Measurements from ENCODE around the gene FADS3. TPM values are rescaled to one million over a fixed set of nuclear protein-coding genes. Genes with fewer than 3 reads are reported as not detected.

The FADS3 gene
- total RNA-seq, 1 donor from 2014 or later, result 9.7 TPM

DNA sequence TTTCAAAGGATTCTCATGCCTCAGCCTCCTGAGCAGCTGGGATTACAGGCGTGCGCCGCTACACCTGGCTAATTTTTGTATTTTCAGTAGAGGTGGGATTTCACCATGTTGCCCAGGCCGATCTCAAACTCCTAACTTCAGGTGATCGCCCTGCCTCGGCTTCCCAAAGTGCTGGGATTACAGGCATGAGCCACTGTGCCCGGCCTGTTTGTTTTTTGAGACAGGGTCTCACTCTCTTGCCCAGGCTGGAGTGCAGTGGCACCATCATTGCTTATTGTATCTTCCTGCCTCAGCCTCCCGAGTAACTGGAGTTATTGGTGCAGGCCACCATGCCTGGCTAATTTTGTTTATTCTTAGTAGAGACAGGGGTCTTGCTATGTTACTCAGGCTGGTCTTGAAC, 55.2 kb downstream of the FADS3 start:
- peaks cover 8% of the 10 kb centered on the region for H3K36me3 Mint-ChIP-seq (ENCODE audit: unreplicated experiment)
- H3K4me1 Mint-ChIP-seq (ENCODE audit: low read depth, unreplicated experiment), result peaks cover 38% of the 10 kb centered on the region

GRCh38 chr11:61834278-61835048, 56.9 kb downstream of the FADS3 start:
- DNase-seq, result peak; percentile 43
- Mint-ChIP-seq H3K9me3 (ENCODE audit: unreplicated experiment) (peaks cover 10% of the 10 kb centered on the region), H3K27ac (ENCODE audit: unreplicated experiment) (peak overlapping the region; percentile 94), H3K36me3 (ENCODE audit: unreplicated experiment) (peaks cover under 1% of the 10 kb centered on the region), H3K4me1 (ENCODE audit: low read depth, unreplicated experiment) (peaks cover 46% of the 10 kb centered on the region), H3K27me3 (ENCODE audit: unreplicated experiment) (peaks cover 15% of the 10 kb centered on the region), H3K4me3 (ENCODE audit: unreplicated experiment) (peak overlapping the region; percentile 83)
- TF ChIP-seq CTCF (IDR thresholded peaks at IDR 0.05; ENCODE audit: partially characterized antibody, unreplicated experiment), result no peak

More for the DNA sequence above, 55.2 kb downstream of the FADS3 start:
- Mint-ChIP-seq H3K27ac (ENCODE audit: unreplicated experiment) (no peak overlapping the region), H3K9me3 (ENCODE audit: unreplicated experiment) (peaks cover 15% of the 10 kb centered on the region), H3K4me3 (ENCODE audit: unreplicated experiment) (no peak overlapping the region), H3K27me3 (ENCODE audit: unreplicated experiment) (peaks cover 13% of the 10 kb centered on the region)
- no peak for DNase-seq
- no peak for TF ChIP-seq CTCF (IDR thresholded peaks at IDR 0.05; ENCODE audit: partially characterized antibody, unreplicated experiment)

- H3K36me3 Mint-ChIP-seq (ENCODE audit: unreplicated experiment), result no peaks in the 10 kb centered on the region
- H3K4me1 Mint-ChIP-seq (ENCODE audit: low read depth, unreplicated experiment), result peaks cover 46% of the 10 kb centered on the region
- peaks cover 11% of the 10 kb centered on the region for H3K9me3 Mint-ChIP-seq (ENCODE audit: unreplicated experiment)
- DNase-seq, result no peak
- H3K27ac Mint-ChIP-seq (ENCODE audit: unreplicated experiment), result peak overlapping the region; percentile 94
- peak overlapping the region; percentile 83 for H3K4me3 Mint-ChIP-seq (ENCODE audit: unreplicated experiment)
- peaks cover 17% of the 10 kb centered on the region for H3K27me3 Mint-ChIP-seq (ENCODE audit: unreplicated experiment)
- no peak for TF ChIP-seq CTCF (IDR thresholded peaks at IDR 0.05; ENCODE audit: partially characterized antibody, unreplicated experiment)
Observed at GRCh38 chr11:61833926-61834277, 57.4 kb downstream of the FADS3 start.

GRCh38 chr11:61833471-61833870, 57.9 kb downstream of the FADS3 start:
- peak overlapping the region; percentile 83 for H3K4me3 Mint-ChIP-seq (ENCODE audit: unreplicated experiment)
- no peaks in the 10 kb centered on the region for H3K36me3 Mint-ChIP-seq (ENCODE audit: unreplicated experiment)
- DNase-seq, result no peak
- H3K4me1 Mint-ChIP-seq (ENCODE audit: low read depth, unreplicated experiment), result peaks cover 46% of the 10 kb centered on the region
- H3K9me3 Mint-ChIP-seq (ENCODE audit: unreplicated experiment), result peaks cover 10% of the 10 kb centered on the region
- TF ChIP-seq CTCF (IDR thresholded peaks at IDR 0.05; ENCODE audit: partially characterized antibody, unreplicated experiment), result no peak
- H3K27ac Mint-ChIP-seq (ENCODE audit: unreplicated experiment), result peak overlapping the region; percentile 94
- peaks cover 17% of the 10 kb centered on the region for H3K27me3 Mint-ChIP-seq (ENCODE audit: unreplicated experiment)

DNA sequence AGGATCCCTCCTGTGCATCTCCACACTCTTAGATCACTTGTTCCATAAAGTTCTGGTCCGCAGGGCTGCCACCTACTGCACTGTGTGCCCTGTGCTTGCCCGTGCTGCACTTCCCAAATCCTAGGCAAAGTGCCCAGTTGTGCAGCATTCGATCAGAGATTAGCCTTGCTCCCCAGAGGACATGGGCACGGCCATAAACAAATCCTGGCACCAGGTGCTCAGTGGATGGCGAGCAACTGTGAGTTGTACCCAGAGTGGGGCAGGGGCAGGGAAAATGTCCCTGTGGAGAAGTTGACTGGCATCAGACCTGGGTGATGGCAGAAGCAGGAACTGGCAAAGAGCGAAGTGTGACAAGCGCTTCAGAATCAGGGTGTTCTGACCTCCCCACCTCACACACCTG, 58.6 kb downstream of the FADS3 start:
- Mint-ChIP-seq H3K9me3 (ENCODE audit: unreplicated experiment) (peaks cover 15% of the 10 kb centered on the region), H3K4me1 (ENCODE audit: low read depth, unreplicated experiment) (peaks cover 46% of the 10 kb centered on the region), H3K4me3 (ENCODE audit: unreplicated experiment) (peak overlapping the region; percentile 83), H3K27ac (ENCODE audit: unreplicated experiment) (no peak overlapping the region), H3K27me3 (ENCODE audit: unreplicated experiment) (peaks cover 21% of the 10 kb centered on the region), H3K36me3 (ENCODE audit: unreplicated experiment) (no peaks in the 10 kb centered on the region)
- TF ChIP-seq CTCF (IDR thresholded peaks at IDR 0.05; ENCODE audit: partially characterized antibody, unreplicated experiment), result no peak
- DNase-seq, result no peak

Data from glutamatergic neuron (in vitro differentiated cells).